HG03135 (cell line): ENCODE measurements around the gene NEDD9.

Experiments used
- ATAC-seq: cut with Tn5 transposase; IDR thresholded peaks from one replicate; pipeline ENCODE4 v1.9.1; 2021; ENCODE audit warnings: mild to moderate bottlenecking, moderate library complexity; ENCODE audit not compliant: unreplicated experiment

Gene NEDD9

GRCh38 chr6:11202513-11203305 is 29.8 kb downstream of the NEDD9 start:
- ATAC-seq, result no peak

DNA sequence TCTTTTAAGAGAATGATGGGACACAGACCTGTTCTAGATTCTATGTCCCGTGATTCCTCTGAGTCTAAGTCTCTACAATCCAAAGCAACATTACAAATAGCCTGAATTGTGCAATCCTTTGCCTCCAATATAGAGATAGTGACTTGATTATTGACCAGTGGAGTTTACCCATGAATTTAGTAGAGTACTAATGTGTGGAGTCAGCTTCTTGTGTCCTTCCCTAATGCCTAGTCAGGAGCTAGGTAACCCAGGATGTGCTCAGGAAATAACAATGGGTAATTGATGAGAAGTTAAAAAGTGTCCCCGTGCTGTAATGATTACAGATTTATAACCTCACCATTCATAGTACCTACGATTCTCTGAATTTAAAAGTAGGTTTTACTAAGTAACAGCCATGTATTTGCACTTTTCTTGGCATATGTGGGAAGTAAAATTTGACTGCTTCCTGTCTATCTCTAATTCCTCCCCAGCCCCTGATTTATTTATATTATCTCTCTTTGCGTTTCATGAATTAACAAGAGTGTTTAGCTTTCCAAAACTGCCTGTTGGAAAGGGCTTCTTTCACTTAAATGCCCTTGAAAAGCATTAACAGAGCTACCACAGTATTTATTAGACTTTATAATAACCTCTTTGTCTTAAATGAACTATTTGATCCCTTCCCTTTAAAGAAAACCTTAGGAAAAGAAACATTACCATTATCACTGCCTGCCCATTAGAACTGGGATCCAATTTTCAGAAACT is 30.5 kb downstream of the NEDD9 start:
- no peak for ATAC-seq

DNA sequence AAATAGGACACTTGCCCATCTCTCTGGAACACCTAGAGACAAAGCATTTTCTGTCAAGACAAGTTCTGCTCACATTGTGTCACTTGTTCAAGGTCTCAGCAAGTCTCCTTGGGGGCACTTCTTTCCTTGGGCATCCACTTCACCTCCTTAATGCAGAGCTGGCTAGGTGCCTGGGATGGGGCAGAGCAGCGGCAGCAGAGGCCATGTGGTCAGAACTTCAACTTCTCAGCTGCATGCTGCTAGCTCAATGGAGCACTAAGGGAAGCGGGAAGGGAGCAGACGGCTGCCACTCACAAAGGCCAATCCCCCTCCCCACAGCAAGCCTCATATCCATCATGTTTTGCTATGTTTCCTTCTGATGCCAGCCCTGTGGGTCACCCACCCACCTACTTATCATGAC is 31.5 kb downstream of the NEDD9 start:
- ATAC-seq, result no peak

DNA sequence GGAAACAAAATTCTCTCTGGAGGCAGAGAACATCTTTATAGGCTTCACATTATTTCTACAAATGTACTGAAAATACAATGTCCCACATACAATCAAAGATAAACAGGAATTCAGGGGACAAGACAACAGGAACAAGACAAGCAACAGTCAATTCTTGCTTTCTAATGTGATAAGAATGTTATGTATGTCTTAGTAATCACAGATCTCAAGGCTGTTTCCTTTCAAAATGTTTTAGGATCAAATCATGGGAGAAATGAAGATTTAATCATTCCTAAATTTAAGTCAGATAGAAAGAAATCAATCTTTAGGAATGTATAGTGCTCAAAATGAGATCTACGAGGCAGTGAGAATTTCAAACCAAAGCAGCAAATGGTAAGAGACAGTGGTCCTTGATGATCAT is 32.1 kb downstream of the NEDD9 start:
- no peak for ATAC-seq

GRCh38 chr6:11198663-11199603 is 33.5 kb downstream of the NEDD9 start:
- peak; percentile 48 for ATAC-seq

- ATAC-seq, result no peak
These were observed 34.6 kb downstream of the NEDD9 start for GRCh38 chr6:11197850-11198249.

DNA sequence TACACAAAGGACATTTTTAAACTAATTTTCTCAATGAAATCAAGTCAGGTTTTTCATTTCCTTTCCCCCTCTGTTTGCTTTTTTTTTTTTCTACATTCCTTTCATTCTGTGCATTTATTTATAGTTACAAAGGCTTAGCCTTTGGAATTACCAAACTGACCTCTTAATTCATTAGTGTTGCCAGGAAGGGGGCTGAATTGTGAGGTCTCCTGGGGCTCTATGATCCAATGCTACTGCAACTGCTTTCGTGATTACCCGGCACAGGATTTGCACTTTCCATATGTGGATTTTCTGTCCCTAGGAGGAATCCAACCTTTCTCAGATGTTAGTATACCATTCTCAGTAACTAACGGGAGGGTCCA is 35.3 kb downstream of the NEDD9 start:
- no peak for ATAC-seq

- no peak for ATAC-seq
These were observed 35.8 kb downstream of the NEDD9 start for GRCh38 chr6:11196511-11197174.

DNA sequence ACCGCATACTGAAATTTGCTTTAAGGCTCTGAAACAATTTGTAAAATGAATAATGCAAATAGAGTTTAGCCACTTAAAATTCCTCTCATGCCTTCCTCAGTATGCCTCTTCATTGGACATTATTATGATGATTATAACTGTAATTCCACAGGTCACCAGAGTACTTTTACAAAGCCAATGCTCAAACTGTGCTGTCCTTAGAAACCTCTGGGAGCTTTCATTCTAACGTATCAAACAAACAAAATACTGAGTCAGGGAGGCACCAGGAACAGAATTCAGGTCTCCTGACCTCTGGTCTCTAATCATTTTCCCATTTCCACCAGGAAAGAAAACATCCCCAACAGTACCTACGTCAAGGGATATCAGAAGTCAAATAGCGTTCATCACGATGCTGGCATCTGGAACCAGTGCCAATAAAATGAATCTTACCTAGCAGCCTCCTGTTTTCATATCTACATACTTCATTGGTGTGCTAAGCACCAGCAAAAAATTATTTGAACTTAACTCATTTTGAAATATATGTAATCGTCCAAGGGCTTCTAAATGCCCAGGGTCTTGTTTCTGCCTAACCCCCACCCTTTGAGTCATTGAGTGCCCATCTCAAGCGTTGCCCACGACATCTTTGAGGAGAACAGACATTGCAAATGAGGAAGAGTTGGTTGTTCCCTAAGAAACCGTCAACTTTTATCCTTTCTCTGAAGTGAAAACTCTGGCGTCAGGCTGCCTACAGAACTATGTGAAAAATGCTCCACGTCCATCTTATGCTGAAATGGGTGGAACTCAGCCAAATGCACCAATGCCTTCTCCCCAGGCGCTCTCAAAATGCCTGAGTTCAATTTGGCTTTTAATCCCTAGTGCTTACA is 37.9 kb downstream of the NEDD9 start:
- ATAC-seq, result no peak

DNA sequence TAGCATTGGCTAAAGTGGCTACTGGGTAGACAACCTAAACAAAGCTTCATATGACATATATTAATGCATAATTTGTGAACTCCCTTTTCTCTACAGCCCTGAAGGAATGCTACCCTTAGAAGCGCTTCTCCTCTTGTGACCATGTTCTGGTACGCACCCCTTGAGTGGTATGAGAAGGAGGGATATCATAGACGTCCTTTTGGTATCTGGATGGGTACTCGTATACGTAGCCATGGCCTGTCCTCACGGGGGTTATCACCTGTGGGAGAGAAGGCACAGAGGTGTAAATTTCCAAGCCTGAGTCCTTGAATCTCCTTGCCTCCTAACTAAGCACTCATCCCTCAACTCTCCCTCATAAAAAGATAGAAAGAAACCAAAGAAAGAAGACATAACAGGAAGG is 39.0 kb downstream of the NEDD9 start:
- no peak for ATAC-seq

DNA sequence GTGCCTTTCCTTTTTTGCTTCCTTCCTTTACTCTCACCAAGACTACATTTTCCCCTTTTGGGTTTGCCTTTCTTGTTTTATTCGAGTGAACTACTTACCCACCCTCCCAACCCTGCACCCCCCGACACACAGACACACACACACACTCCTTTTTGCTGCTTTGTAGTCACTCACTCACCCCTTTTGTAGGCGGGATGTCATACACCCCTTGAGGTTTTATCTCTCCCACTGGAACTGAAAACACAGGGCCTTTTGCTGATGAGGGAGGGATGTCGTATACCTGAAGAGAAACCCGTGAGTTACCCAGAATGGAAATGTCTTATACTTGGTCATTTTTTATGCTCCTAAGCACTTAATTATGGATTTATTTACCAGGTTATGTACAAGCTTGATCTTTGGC is 40.3 kb downstream of the NEDD9 start:
- ATAC-seq, result no peak

DNA sequence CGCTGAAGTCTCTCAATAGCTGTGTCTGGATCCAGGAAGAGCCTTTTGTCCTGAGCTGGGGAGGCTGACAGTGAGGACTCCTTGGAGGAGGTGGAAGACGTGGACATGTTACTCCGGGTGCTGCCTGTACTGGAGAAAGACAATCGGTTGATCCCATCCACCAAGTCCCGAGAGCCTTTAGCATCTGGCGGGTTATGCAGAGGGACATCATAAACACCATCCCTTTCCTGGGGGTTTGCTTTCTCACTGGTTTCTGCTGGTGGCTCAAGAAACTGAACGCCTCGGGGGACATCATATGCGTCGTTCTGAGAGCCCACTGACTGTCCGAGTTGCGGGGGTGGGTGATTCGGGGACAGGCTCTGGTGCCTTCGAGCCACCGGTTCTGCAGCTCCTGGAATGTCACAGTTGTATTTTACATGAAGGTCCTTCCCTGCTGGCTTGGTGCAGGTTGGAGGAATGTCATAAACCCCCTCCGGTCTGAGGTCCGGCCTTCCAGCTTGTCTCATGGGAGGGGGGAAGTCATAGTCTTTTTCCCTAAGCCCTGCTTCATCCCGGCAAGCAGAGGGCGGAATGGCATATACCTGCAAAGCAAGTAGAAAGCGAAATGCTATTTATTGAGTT is 41.7 kb downstream of the NEDD9 start:
- ATAC-seq, result no peak

GRCh38 chr6:11189865-11190624 is 42.4 kb downstream of the NEDD9 start:
- no peak for ATAC-seq

DNA sequence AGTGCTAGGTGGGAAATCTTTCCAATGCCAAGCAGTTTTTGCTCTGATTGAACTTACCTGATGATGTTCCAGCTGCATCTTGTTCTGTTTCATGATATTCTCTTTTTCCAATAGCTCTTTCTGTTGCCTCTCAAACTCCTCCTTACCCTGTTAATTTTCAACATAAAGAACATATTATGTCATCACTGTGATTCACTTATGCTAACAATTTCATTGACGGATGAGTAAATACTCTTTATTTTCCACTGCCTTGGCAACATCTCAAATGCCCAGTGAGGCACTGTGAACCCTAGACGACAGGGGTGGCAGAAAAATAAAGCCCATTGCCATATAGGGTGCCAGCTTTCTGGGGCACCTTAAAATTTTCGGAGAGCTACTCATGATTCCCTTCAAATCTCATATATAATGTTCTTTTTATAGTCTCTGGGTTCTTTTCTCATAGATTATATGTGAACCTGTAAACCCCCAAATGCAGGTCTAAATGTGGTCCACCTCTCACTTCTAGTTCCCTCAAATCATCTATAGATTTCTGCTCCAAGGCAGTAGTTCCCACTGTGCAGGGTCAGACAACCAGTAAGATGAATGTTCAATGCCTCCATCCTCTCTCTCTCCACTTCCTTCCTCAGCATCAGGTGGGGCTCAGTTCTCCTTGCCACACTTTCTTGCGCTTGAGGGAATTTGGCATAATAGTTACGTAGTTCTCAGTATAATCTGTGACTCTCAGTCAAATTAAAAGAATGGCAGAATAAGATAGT is 44.1 kb downstream of the NEDD9 start:
- ATAC-seq, result no peak

DNA sequence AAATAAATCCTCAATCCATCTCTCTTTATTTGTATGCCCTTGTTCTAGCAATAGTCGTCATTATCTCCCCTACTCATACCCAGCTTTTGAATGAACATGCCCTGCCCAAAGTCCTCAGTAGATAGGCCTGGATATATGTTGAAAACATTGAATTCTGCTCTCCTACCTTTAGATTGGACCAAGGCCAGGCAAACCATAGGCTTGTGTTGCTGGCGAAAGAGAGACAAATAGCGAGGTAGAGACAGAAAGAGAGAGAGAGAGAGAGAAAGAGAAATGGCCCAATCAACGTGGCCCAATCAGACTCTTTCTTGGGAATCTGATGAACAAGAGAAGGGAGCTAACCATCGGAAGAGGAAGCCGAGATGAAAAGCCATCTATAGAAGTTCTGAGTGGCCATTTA is 45.2 kb downstream of the NEDD9 start:
- no peak for ATAC-seq

DNA sequence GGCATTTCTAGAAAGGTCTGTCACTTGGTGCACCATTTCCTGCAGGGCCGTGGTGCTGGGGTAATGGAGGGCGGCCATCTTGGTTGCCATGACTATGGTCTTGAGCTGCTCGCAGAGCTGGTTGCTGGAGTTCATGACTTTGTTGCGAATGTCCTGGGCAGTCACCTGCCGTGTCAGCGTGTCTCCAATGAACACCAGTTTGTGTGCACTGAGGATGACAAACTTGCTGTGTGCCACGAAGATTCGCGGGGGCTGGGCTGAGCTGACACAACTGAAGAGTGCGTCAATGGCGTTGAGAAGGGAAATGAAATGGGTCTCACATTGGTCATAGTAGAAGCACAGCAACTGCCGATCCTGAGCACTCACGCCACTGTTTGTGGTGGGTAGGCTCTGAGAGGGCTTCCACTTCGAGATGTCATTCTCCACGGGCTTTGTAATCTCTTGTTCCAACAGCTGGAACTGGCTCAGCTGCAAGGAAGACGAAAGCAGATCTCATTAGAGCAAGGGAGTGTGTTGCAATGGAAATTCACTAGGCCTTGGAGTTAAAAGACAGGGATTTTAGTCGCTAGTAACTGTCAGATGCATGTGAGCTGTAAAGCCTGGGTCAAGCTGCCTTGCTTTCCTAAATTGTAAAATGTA is 47.1 kb downstream of the NEDD9 start:
- ATAC-seq, result no peak

GRCh38 chr6:11183761-11184362 is 48.6 kb downstream of the NEDD9 start:
- no peak for ATAC-seq
